Right lobe of liver (tissue), 6 donors: ENCODE results near the gene CD59. TPM values are rescaled to one million over a fixed set of nuclear protein-coding genes. Genes with fewer than 3 reads are reported as not detected.

ENCODE experiments used
- ATAC-seq, 4 donors: fragments of 200-7000 bp; cut with Tn5 transposase; one replicate each; pipeline ENCODE4 v1.9.1; 2020; ENCODE audit warnings: mild to moderate bottlenecking in 4 of 4, moderate library complexity in 4 of 4
- DNase-seq, 3 donors: peaks; one replicate each; pipeline ENCODE4 v3.0.0-alpha.2; 2020
- H3K27ac ChIP-seq, 3 donors: fragments of 200-600 bp; one replicate each; pipeline ENCODE4 v1.8.0; 2022
- H3K27me3 ChIP-seq, 2 donors: fragments of 200-600 bp; one replicate each; pipeline ENCODE4 v1.8.0; 2022
- H3K36me3 ChIP-seq, 4 donors: fragments of 200-600 bp; sonication (generic) in 1 of 4; one replicate each; pipeline versions ENCODE4 v1.5.1 to v1.8.0; 2017 to 2022; ENCODE audit warnings: control low read depth in 1 of 4
- H3K4me1 ChIP-seq, 4 donors: fragments of 200-600 bp; sonication (generic) in 1 of 4; one replicate each; pipeline versions ENCODE4 v1.5.1 to v1.8.0; 2017 to 2022; ENCODE audit warnings: control low read depth in 1 of 4
- H3K4me3 ChIP-seq, 3 donors: fragments of 200-600 bp; one replicate each; pipeline ENCODE4 v1.8.0; 2022
- H3K9me3 ChIP-seq, 4 donors: fragments of 200-600 bp; sonication (generic) in 1 of 4; one replicate each; pipeline versions ENCODE4 v1.5.1 to v1.8.0; 2017 to 2022; ENCODE audit warnings: control low read depth in 1 of 4
- POLR2A ChIP-seq: fragments of 450-650 bp; IDR thresholded peaks from one replicate; pipeline ENCODE4 v1.6.1; 2017; ENCODE audit warnings: antibody characterized with exemption, mild to moderate bottlenecking
- WGBS: methylation state at CpG from one replicate; pipeline ENCODE4 v1.1.6; 2018; ENCODE audit warnings: low coverage, low lambda C conversion rate; ENCODE audit not compliant: insufficient coverage; ENCODE audit errors: missing lambda C conversion rate; 5-methylcytosine and 5-hydroxymethylcytosine counted together
- intact Hi-C, 2 donors: fragments of 100-400 bp; cut with DNase I; formaldehyde crosslinking; loops; one replicate each; pipeline versions ENCODE4 v1.11.2 to v1.14.1; 2022
- total RNA-seq, 6 experiments: library from RNA; depleted of rRNA in 2 of 6; stranded (reverse); fragments of >200 nt in 2 of 6; fragmentation: NEBNext Ultra II Directional in 3 of 6; extraction: Animal tissue kit (Norgen Biotek cat#: 25700) in 3 of 6; gene quantifications; one replicate each; pipeline versions ENCODE4 v1.1.0 to v1.2.4, GENCODE V29; 2016 to 2023
- TF ChIP-seq, protein P1 (sequence below), 4 donors: fragments of 200-600 bp in 3 of 4; fragments of 450-650 bp in 1 of 4; IDR thresholded peaks; one replicate each; pipeline versions ENCODE4 v1.5.1 to v1.8.0; 2016 to 2022; ENCODE audit warnings: antibody characterized with exemption in 4 of 4, mild to moderate bottlenecking in 2 of 4
- donor health status: DM: no; HTN: yes; CAD: no.
- donor health status: DM: no; HTN: no; CAD: no.
- donor health status: DM: no; HTN: no; CAD: no.
- donor health status: DM: no; HTN: yes; CAD: no.
- donor health status: DM: no; HTN: yes; CAD: no.

Gene CD59
- total RNA-seq, 6 experiments from 2014 or later = 145 to 314 (median 197) TPM

- no peak overlapping the region for H3K4me3 ChIP-seq
- TF ChIP-seq POLR2A = peak; percentile 30
- TF ChIP-seq, protein P1, sequence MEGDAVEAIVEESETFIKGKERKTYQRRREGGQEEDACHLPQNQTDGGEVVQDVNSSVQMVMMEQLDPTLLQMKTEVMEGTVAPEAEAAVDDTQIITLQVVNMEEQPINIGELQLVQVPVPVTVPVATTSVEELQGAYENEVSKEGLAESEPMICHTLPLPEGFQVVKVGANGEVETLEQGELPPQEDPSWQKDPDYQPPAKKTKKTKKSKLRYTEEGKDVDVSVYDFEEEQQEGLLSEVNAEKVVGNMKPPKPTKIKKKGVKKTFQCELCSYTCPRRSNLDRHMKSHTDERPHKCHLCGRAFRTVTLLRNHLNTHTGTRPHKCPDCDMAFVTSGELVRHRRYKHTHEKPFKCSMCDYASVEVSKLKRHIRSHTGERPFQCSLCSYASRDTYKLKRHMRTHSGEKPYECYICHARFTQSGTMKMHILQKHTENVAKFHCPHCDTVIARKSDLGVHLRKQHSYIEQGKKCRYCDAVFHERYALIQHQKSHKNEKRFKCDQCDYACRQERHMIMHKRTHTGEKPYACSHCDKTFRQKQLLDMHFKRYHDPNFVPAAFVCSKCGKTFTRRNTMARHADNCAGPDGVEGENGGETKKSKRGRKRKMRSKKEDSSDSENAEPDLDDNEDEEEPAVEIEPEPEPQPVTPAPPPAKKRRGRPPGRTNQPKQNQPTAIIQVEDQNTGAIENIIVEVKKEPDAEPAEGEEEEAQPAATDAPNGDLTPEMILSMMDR (IDR thresholded peaks at IDR 0.05) = no peak
- H3K4me1 ChIP-seq = peaks cover 0 to 32% (median 9%) of the 10 kb centered on the region in 4 donors
- H3K27ac ChIP-seq = peak overlapping the region in 2 of 3 donors; percentile 26 to 55
- 28% methylated on average over 2 of the region's 2 CpGs for WGBS
- peaks cover 0 to 37% (median 4%) of the 10 kb centered on the region in 4 donors for H3K36me3 ChIP-seq
- ATAC-seq (peak; percentile 60 to 72 (median 70)), DNase-seq (no peak)
- H3K9me3 ChIP-seq = no peaks in the 10 kb centered on the region
- intact Hi-C loops = no loop called here
- no peaks in the 10 kb centered on the region for H3K27me3 ChIP-seq
These were observed 34.0 kb upstream of the CD59 start for GRCh38 chr11:33770236-33770635.

- intact Hi-C loops = no loop called here
- peaks cover 0 to 42% (median 4%) of the 10 kb centered on the region in 4 donors for H3K36me3 ChIP-seq
- H3K27me3 ChIP-seq = no peaks in the 10 kb centered on the region
These were observed 33.3 kb upstream of the CD59 start for GRCh38 chr11:33769542-33769941.

DNA sequence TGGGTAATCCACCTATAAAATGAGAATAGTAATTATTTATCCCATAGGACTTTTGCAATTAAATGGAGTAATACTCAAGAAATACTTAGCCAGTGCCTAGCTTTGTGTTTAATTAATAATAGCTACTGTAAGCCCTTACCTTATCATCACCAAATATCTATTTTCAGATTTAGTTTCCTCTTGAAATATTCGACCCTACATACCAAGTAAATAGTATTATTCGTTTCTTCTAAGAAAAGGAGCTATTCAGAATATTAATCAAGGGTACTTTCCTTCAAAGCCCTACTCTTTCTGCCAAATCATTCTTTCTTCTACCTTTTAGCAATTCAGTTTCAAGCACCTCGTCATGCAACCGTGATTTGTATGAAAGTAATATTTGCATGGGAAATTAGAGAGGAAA, 31.4 kb upstream of the CD59 start:
- 73% methylated on average over 4 of the region's 4 CpGs for WGBS
- intact Hi-C loops = no loop called here

More at GRCh38 chr11:33769542-33769941, 33.3 kb upstream of the CD59 start:
- Histone ChIP-seq H3K9me3 (no peaks in the 10 kb centered on the region), H3K4me3 (no peak overlapping the region), H3K4me1 (peaks cover 0 to 32% (median 9%) of the 10 kb centered on the region in 4 donors), H3K27ac (no peak overlapping the region)
- WGBS = 84% methylated on average over 3 of the region's 4 CpGs
- DNase-seq (no peak), ATAC-seq (no peak)
- no peak for TF ChIP-seq POLR2A
- TF ChIP-seq, protein P1 (IDR thresholded peaks at IDR 0.05) = no peak

DNA sequence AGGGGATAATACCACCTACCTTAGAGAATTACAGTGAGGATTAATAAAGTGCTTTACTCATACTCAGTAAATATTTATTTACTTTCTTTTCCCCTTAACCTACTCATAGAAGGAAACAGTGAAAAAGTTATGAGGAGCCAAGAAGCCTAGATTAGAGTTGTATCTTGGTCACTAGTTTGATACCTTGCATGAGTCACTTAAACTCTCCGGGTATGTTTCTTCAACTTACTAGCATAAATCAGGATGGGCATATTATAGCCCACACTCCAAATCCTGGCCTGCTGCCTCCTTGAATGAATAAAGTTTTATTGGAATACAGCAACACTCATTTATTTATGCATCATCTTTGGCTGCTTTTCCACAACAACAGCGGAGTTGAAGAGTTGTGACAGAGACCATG, 29.9 kb upstream of the CD59 start:
- ATAC-seq (no peak), DNase-seq (no peak)
- Histone ChIP-seq H3K27ac (no peak overlapping the region), H3K36me3 (peaks cover 0 to 63% (median 9%) of the 10 kb centered on the region in 4 donors), H3K27me3 (no peaks in the 10 kb centered on the region), H3K4me3 (no peak overlapping the region), H3K9me3 (no peaks in the 10 kb centered on the region), H3K4me1 (peaks cover 0 to 16% (median 7%) of the 10 kb centered on the region in 4 donors)
- intact Hi-C loops = no loop called here
- no peak for TF ChIP-seq POLR2A
- TF ChIP-seq, protein P1 (IDR thresholded peaks at IDR 0.05) = no peak
- WGBS = 100% methylated on average over 2 of the region's 2 CpGs

More for the DNA sequence above, 31.4 kb upstream of the CD59 start:
- Histone ChIP-seq H3K4me3 (no peak overlapping the region), H3K27me3 (no peaks in the 10 kb centered on the region), H3K27ac (no peak overlapping the region), H3K36me3 (peaks cover 0 to 54% (median 7%) of the 10 kb centered on the region in 4 donors), H3K9me3 (no peaks in the 10 kb centered on the region), H3K4me1 (peaks cover 0 to 24% (median 9%) of the 10 kb centered on the region in 4 donors)
- DNase-seq = no peak
- no peak for ATAC-seq
- TF ChIP-seq, protein P1 (IDR thresholded peaks at IDR 0.05) = no peak
- TF ChIP-seq POLR2A = no peak
